ENCODE results near the gene KCNMA1.

The KCNMA1 gene

GRCh38 chr10:77162697-77163096 is 474.9 kb downstream of the KCNMA1 start:
- TF ChIP-seq CTCF (IDR thresholded peaks at IDR 0.05; ENCODE audit: control insufficient read depth, extremely low read depth, insufficient read depth): no peak
- no peak for DNase-seq (ENCODE audit: low read depth)
- no peak overlapping the region for H3K4me3 ChIP-seq (ENCODE audit: low read depth, low read length)

GRCh38 chr10:77160679-77161078 is 476.9 kb downstream of the KCNMA1 start:
- H3K4me3 ChIP-seq (ENCODE audit: low read depth, low read length): no peak overlapping the region
- no peak for DNase-seq (ENCODE audit: low read depth)
- no peak for TF ChIP-seq CTCF (IDR thresholded peaks at IDR 0.05; ENCODE audit: control insufficient read depth, extremely low read depth, insufficient read depth)

- DNase-seq (ENCODE audit: low read depth): no peak
- H3K4me3 ChIP-seq (ENCODE audit: low read depth, low read length): no peak overlapping the region
- TF ChIP-seq CTCF (IDR thresholded peaks at IDR 0.05; ENCODE audit: control insufficient read depth, extremely low read depth, insufficient read depth): no peak
Measured at GRCh38 chr10:77159538-77160110, 478.0 kb downstream of the KCNMA1 start.

GRCh38 chr10:77158666-77159065 is 478.9 kb downstream of the KCNMA1 start:
- no peak overlapping the region for H3K4me3 ChIP-seq (ENCODE audit: low read depth, low read length)
- DNase-seq (ENCODE audit: low read depth): no peak
- no peak for TF ChIP-seq CTCF (IDR thresholded peaks at IDR 0.05; ENCODE audit: control insufficient read depth, extremely low read depth, insufficient read depth)

GRCh38 chr10:77157248-77158019 is 480.2 kb downstream of the KCNMA1 start:
- TF ChIP-seq CTCF (IDR thresholded peaks at IDR 0.05; ENCODE audit: control insufficient read depth, extremely low read depth, insufficient read depth): no peak
- no peak overlapping the region for H3K4me3 ChIP-seq (ENCODE audit: low read depth, low read length)
- DNase-seq (ENCODE audit: low read depth): peak; percentile 77

DNA sequence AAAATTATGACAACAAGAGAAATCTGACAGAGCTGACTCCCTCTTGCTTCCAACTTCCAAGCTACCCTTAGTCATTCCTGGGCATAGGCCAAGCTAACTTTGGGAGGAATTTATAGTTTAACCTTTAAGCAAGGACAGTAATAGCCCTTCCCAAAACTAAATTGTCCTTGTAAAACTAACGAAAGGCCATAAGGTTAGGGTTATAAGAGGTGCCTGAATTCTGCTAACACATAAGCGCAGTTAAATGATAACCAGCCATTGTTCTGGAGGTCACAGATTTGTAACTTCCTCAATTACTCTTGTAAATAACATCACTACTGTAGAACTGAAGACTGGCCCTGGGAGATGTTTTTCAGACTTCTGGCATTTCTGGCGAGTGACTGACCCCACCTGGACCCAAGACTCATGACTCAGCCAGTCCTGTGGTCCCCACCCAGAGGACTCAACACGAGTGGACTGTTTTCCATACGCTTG is 481.2 kb downstream of the KCNMA1 start:
- H3K4me3 ChIP-seq (ENCODE audit: low read depth, low read length): no peak overlapping the region
- no peak for DNase-seq (ENCODE audit: low read depth)
- TF ChIP-seq CTCF (IDR thresholded peaks at IDR 0.05; ENCODE audit: control insufficient read depth, extremely low read depth, insufficient read depth): no peak

All from LNCaP clone FGC (cell line).